WTC11 (cell line): ENCODE measurements around the gene INSC. TPM values are rescaled to one million over a fixed set of nuclear protein-coding genes. Genes with fewer than 3 reads are reported as not detected.

Experiments used
- ATAC-seq: fragments of 200-7000 bp; cut with Tn5 transposase; 2 replicates; pipeline ENCODE4 v1.10.0; 2021; ENCODE audit warnings: mild to moderate bottlenecking, moderate library complexity
- Bru-seq: library from RNA; stranded (reverse); fragments of 400-500 nt; gene quantifications from one replicate; lab custom pipeline; 2021; lab: Mats Ljungman, UMichigan
- CTCF ChIA-PET: fragments of 300-600 bp; sonication (Branson Sonifier 250); formaldehyde crosslinking; loops from one replicate; lab custom pipeline; 2021; ENCODE audit warnings: antibody characterized with exemption; lab: Charles Lee
- POLR2A ChIA-PET: fragments of 350-600 bp; sonication (Branson Sonifier 250); formaldehyde crosslinking; loops from one replicate; lab custom pipeline; 2021; ENCODE audit warnings: antibody characterized with exemption; lab: Charles Lee
- DNase-seq: peaks from one replicate; pipeline ENCODE4 v3.0.0; 2021; ENCODE audit warnings: low spot score
- H3K27ac Mint-ChIP-seq: 2 replicates; pipeline ENCODE4 v1.8.0; 2021; ENCODE audit warnings: mixed read lengths
- H3K27me3 Mint-ChIP-seq: 2 replicates; pipeline ENCODE4 v1.8.0; 2021; ENCODE audit warnings: low read depth, mild to moderate bottlenecking, moderate library complexity, mixed read lengths
- H3K36me3 Mint-ChIP-seq: 2 replicates; pipeline ENCODE4 v1.8.0; 2021; ENCODE audit warnings: mixed read lengths
- H3K4me1 Mint-ChIP-seq: 2 replicates; pipeline ENCODE4 v1.8.0; 2022; ENCODE audit warnings: mixed read lengths
- H3K4me3 Mint-ChIP-seq: 2 replicates; pipeline ENCODE4 v1.8.0; 2021; ENCODE audit warnings: mild to moderate bottlenecking, moderate library complexity, mixed read lengths
- H3K9me3 Mint-ChIP-seq: 2 replicates; pipeline ENCODE4 v1.8.0; 2021; ENCODE audit warnings: mixed read lengths
- ATF6 ChIP-seq: sonication (generic); formaldehyde crosslinking; IDR thresholded peaks from 2 replicates; pipeline ENCODE4 v1.8.1; 2023; ENCODE audit warnings: mild to moderate bottlenecking, missing genetic modification reagents
- CBFB ChIP-seq: sonication (generic); formaldehyde crosslinking; IDR thresholded peaks from 2 replicates; pipeline ENCODE4 v1.8.1; 2022; ENCODE audit warnings: mild to moderate bottlenecking, low read depth, missing genetic modification reagents
- ERG ChIP-seq: fragments of 250-450 bp; sonication (Bioruptor Pico); IDR thresholded peaks from 2 replicates; pipeline ENCODE4 v1.8.0; 2021; ENCODE audit warnings: mild to moderate bottlenecking
- FOXK1 ChIP-seq: sonication (generic); formaldehyde crosslinking; IDR thresholded peaks from 2 replicates; pipeline ENCODE4 v1.8.0; 2022; ENCODE audit warnings: mild to moderate bottlenecking, moderate library complexity, missing genetic modification reagents
- GRHL2 ChIP-seq: fragments of 250-450 bp; sonication (Bioruptor Pico); IDR thresholded peaks from 2 replicates; pipeline ENCODE4 v1.8.0; 2022; ENCODE audit warnings: mild to moderate bottlenecking, moderate library complexity; ENCODE audit not compliant: insufficient replicate concordance, severe bottlenecking
- IRF2 ChIP-seq: sonication (generic); formaldehyde crosslinking; IDR thresholded peaks from 2 replicates; pipeline ENCODE4 v1.8.0; 2022; ENCODE audit warnings: low read depth, missing genetic modification reagents, borderline replicate concordance
- JAZF1 ChIP-seq: fragments of 250-450 bp; sonication (Bioruptor Pico); IDR thresholded peaks from 2 replicates; pipeline ENCODE4 v1.9.0; 2021; ENCODE audit warnings: moderate library complexity, mild to moderate bottlenecking, inconsistent platforms
- RELA ChIP-seq: sonication (generic); formaldehyde crosslinking; IDR thresholded peaks from 2 replicates; pipeline ENCODE4 v1.8.1; 2022; ENCODE audit warnings: missing genetic modification reagents, mild to moderate bottlenecking, borderline replicate concordance
- RORB ChIP-seq: fragments of 250-450 bp; sonication (Bioruptor Pico); IDR thresholded peaks from 2 replicates; pipeline ENCODE4 v1.9.0; 2021; ENCODE audit warnings: mild to moderate bottlenecking
- TEAD4 ChIP-seq: sonication (generic); formaldehyde crosslinking; IDR thresholded peaks from 2 replicates; pipeline ENCODE4 v1.8.0; 2022; ENCODE audit warnings: mild to moderate bottlenecking, missing genetic modification reagents
- ZNF512 ChIP-seq: sonication (generic); formaldehyde crosslinking; IDR thresholded peaks from 2 replicates; pipeline ENCODE4 v1.8.1; 2022; ENCODE audit warnings: missing genetic modification reagents, borderline replicate concordance
- ZNF671 ChIP-seq: fragments of 250-450 bp; sonication (Bioruptor Pico); IDR thresholded peaks from 2 replicates; pipeline ENCODE4 v1.8.0; 2021; ENCODE audit warnings: mild to moderate bottlenecking
- long read RNA-seq, 3 experiments: library from RNA in 1 of 3; library from capped mRNA in 1 of 3; library from polyadenylated mRNA in 1 of 3; unstranded in 2 of 3; stranded (forward) in 1 of 3; transcript quantifications; one replicate each; pipeline ENCODE4 v2.0.0, GENCODE V29; 2021
- total RNA-seq: library from RNA; stranded (reverse); gene quantifications from 3 replicates; pipeline ENCODE4 v1.2.3, GENCODE V29; 2021
- TF ChIP-seq, protein P1 (sequence below): sonication (generic); formaldehyde crosslinking; IDR thresholded peaks from 2 replicates; pipeline ENCODE4 v1.8.0; 2023; ENCODE audit warnings: mild to moderate bottlenecking, missing genetic modification reagents
- TF ChIP-seq, protein P2 (sequence below): fragments of 250-450 bp; sonication (Bioruptor Pico); IDR thresholded peaks from 2 replicates; pipeline ENCODE4 v1.9.0; 2021; ENCODE audit warnings: mild to moderate bottlenecking
- TF ChIP-seq, protein P3 (sequence below): sonication (generic); formaldehyde crosslinking; IDR thresholded peaks from 2 replicates; pipeline ENCODE4 v1.8.0; 2023; ENCODE audit warnings: missing genetic modification reagents, mild to moderate bottlenecking, borderline replicate concordance
- TF ChIP-seq, protein P4 (sequence below): fragments of 250-450 bp; sonication (Bioruptor Pico); IDR thresholded peaks from 2 replicates; pipeline ENCODE4 v1.9.0; 2021; ENCODE audit warnings: moderate library complexity, mild to moderate bottlenecking, inconsistent platforms, borderline replicate concordance
- TF ChIP-seq, protein P5 (sequence below): sonication (generic); formaldehyde crosslinking; IDR thresholded peaks from 2 replicates; pipeline ENCODE4 v1.8.1; 2023; ENCODE audit warnings: mild to moderate bottlenecking, moderate library complexity, missing genetic modification reagents

INSC gene
- total RNA-seq (0.44 to 0.76 TPM (median 0.73 TPM) in 3 replicates), Bru-seq, nascent RNA (percentile 31 among the genes with signal in this experiment)
- long read RNA-seq, experiment 1, partial matches to known transcripts: 0 of 3 reads
- long read RNA-seq, experiment 1, other reads (novel, unspliced or antisense): 3 of 3 reads
- long read RNA-seq, experiment 2, partial matches to known transcripts: 1 of 2 reads
- long read RNA-seq, experiment 2, other reads (novel, unspliced or antisense): 1 of 2 reads
- long read RNA-seq, experiment 3: 0 reads

DNA sequence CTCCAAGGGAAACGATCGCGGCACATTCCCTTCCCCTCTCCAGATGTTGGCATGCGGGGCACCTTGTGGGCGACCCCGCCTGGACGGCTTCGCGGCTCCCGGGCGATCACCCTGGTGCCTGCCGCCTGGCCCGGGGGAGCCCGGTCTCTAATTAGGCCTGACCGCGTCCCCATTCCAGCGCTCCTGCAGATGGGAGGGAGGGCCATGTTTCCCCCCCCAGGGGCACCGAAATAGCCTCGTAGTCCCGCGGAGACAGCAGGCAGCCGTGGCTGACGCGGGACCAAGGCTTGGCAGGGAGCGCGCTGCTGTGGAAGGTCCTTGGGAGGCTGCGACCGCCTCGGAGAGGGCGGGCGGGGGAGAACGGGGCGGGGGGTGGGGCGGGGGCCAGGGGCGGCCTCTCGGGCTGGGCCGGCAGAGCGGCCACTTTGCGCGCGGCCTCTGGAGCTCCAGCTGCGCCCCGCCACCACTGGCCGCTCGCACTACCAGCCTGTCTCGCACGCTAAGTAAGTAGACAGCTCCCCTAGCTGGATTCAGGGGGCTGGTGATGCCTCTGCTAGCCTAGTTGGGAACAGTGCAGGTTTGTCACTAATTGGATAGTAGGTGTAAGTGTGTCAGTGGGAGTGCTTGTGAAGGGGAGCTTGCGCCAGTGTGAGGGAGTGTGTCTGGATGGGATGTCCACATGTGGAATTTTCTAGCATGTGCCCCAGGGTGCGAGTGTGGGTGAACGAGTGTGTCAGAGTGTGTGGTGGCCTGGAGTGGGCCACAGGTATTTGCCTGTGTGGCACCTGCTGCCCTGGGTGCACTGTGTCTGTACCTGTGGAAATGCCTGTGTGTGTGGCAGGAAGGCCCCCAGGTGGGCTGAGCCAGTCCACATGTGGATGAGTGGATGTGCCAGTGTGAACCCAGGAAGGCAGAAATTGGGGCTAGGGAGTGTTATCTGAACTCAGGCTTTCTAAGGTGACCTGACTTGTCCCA, at the start of gene INSC:
TSS of gene INSC (plus strand) at position 423 of the 975 bp plus-strand sequence. CDS start 34,252 bp downstream, outside the sequence.
- peak; percentile 42 for DNase-seq
- ATAC-seq: peak; percentile 79
- TF ChIP-seq GRHL2 (CRISPR knock-in tag): no peak
- TF ChIP-seq, protein P1, sequence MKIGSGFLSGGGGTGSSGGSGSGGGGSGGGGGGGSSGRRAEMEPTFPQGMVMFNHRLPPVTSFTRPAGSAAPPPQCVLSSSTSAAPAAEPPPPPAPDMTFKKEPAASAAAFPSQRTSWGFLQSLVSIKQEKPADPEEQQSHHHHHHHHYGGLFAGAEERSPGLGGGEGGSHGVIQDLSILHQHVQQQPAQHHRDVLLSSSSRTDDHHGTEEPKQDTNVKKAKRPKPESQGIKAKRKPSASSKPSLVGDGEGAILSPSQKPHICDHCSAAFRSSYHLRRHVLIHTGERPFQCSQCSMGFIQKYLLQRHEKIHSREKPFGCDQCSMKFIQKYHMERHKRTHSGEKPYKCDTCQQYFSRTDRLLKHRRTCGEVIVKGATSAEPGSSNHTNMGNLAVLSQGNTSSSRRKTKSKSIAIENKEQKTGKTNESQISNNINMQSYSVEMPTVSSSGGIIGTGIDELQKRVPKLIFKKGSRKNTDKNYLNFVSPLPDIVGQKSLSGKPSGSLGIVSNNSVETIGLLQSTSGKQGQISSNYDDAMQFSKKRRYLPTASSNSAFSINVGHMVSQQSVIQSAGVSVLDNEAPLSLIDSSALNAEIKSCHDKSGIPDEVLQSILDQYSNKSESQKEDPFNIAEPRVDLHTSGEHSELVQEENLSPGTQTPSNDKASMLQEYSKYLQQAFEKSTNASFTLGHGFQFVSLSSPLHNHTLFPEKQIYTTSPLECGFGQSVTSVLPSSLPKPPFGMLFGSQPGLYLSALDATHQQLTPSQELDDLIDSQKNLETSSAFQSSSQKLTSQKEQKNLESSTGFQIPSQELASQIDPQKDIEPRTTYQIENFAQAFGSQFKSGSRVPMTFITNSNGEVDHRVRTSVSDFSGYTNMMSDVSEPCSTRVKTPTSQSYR (CRISPR knock-in tag): no peak
- TF ChIP-seq, protein P2, sequence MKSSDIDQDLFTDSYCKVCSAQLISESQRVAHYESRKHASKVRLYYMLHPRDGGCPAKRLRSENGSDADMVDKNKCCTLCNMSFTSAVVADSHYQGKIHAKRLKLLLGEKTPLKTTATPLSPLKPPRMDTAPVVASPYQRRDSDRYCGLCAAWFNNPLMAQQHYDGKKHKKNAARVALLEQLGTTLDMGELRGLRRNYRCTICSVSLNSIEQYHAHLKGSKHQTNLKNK (CRISPR knock-in tag): no peak
- TF ChIP-seq ZNF671: no peak
- no peak for TF ChIP-seq ATF6 (CRISPR knock-in tag)
- no peak for TF ChIP-seq FOXK1 (CRISPR knock-in tag)
- TF ChIP-seq, protein P3, sequence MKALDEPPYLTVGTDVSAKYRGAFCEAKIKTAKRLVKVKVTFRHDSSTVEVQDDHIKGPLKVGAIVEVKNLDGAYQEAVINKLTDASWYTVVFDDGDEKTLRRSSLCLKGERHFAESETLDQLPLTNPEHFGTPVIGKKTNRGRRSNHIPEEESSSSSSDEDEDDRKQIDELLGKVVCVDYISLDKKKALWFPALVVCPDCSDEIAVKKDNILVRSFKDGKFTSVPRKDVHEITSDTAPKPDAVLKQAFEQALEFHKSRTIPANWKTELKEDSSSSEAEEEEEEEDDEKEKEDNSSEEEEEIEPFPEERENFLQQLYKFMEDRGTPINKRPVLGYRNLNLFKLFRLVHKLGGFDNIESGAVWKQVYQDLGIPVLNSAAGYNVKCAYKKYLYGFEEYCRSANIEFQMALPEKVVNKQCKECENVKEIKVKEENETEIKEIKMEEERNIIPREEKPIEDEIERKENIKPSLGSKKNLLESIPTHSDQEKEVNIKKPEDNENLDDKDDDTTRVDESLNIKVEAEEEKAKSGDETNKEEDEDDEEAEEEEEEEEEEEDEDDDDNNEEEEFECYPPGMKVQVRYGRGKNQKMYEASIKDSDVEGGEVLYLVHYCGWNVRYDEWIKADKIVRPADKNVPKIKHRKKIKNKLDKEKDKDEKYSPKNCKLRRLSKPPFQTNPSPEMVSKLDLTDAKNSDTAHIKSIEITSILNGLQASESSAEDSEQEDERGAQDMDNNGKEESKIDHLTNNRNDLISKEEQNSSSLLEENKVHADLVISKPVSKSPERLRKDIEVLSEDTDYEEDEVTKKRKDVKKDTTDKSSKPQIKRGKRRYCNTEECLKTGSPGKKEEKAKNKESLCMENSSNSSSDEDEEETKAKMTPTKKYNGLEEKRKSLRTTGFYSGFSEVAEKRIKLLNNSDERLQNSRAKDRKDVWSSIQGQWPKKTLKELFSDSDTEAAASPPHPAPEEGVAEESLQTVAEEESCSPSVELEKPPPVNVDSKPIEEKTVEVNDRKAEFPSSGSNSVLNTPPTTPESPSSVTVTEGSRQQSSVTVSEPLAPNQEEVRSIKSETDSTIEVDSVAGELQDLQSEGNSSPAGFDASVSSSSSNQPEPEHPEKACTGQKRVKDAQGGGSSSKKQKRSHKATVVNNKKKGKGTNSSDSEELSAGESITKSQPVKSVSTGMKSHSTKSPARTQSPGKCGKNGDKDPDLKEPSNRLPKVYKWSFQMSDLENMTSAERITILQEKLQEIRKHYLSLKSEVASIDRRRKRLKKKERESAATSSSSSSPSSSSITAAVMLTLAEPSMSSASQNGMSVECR (CRISPR knock-in tag): no peak
- TF ChIP-seq TEAD4: no peak
- TF ChIP-seq RELA (CRISPR knock-in tag): no peak
- no peak for TF ChIP-seq IRF2 (CRISPR knock-in tag)
- no peak for TF ChIP-seq ZNF512 (CRISPR knock-in tag)
- no peak for TF ChIP-seq ERG (CRISPR knock-in tag)
- no peak for TF ChIP-seq JAZF1
- TF ChIP-seq, protein P4, sequence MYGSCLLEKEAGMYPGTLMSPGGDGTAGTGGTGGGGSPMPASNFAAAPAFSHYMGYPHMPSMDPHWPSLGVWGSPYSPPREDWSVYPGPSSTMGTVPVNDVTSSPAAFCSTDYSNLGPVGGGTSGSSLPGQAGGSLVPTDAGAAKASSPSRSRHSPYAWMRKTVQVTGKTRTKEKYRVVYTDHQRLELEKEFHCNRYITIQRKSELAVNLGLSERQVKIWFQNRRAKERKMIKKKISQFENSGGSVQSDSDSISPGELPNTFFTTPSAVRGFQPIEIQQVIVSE (CRISPR knock-in tag): no peak
- TF ChIP-seq RORB: no peak
- TF ChIP-seq, protein P5, sequence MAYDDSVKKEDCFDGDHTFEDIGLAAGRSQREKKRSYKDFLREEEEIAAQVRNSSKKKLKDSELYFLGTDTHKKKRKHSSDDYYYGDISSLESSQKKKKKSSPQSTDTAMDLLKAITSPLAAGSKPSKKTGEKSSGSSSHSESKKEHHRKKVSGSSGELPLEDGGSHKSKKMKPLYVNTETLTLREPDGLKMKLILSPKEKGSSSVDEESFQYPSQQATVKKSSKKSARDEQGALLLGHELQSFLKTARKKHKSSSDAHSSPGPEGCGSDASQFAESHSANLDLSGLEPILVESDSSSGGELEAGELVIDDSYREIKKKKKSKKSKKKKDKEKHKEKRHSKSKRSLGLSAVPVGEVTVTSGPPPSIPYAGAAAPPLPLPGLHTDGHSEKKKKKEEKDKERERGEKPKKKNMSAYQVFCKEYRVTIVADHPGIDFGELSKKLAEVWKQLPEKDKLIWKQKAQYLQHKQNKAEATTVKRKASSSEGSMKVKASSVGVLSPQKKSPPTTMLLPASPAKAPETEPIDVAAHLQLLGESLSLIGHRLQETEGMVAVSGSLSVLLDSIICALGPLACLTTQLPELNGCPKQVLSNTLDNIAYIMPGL (CRISPR knock-in tag): no peak
- TF ChIP-seq CBFB (CRISPR knock-in tag): no peak

More for the DNA sequence above, at the start of gene INSC:
- ChIA-PET POLR2A (no interaction called here), CTCF (interaction anchor here (0.7 to 2.5 kb wide), 9 partner anchors 12 to 207 kb away, joined by 3 to 22 read pairs (median 3); partner anchors contain the start of gene CALCB)
- Mint-ChIP-seq H3K9me3 (no peaks in the 10 kb centered on the region), H3K4me1 (peaks cover 11% of the 10 kb centered on the region), H3K27me3 (peaks cover 34% of the 10 kb centered on the region), H3K27ac (no peak within 1 kb of the TSS), H3K36me3 (no peaks in the 10 kb centered on the region), H3K4me3 (peak within 1 kb of the TSS; percentile 57)
